BJ (cell line): ENCODE results near the gene SLC12A3. TPM values are rescaled to one million over a fixed set of nuclear protein-coding genes. Genes with fewer than 3 reads are reported as not detected.

Source experiments
- CTCF ChIA-PET: fragments of 350-600 bp; formaldehyde crosslinking; extraction: SDS; loops from one replicate; lab custom pipeline; 2021; ENCODE audit warnings: antibody characterized with exemption, inconsistent platforms; lab: Yijun Ruan, JAX
- POLR2A ChIA-PET: fragments of 300-600 bp; sonication (Branson Sonifier 250); formaldehyde crosslinking; extraction: SDS; loops from one replicate; lab custom pipeline; 2021; ENCODE audit warnings: antibody characterized with exemption; lab: Charles Lee
- DNase-seq: peaks from one replicate; pipeline ENCODE4 v3.0.0-alpha.2; 2011; ENCODE audit warnings: low read depth
- H3K27me3 ChIP-seq: 2 replicates; pipeline ENCODE4 v1.6.0; 2011; ENCODE audit warnings: low read length; ENCODE audit not compliant: control insufficient read depth, insufficient read depth
- H3K36me3 ChIP-seq: 2 replicates; pipeline ENCODE4 v1.5.1; 2011; ENCODE audit warnings: low read length; ENCODE audit not compliant: control insufficient read depth, insufficient read depth
- H3K4me3 ChIP-seq: 2 replicates; pipeline ENCODE4 v1.5.1; 2011; ENCODE audit warnings: low read depth, mild to moderate bottlenecking, control low read depth, low read length
- polyA plus RNA-seq: library from polyadenylated mRNA; depleted of rRNA; stranded (reverse); fragments of >200 nt; gene quantifications from 2 replicates; pipeline ENCODE4 v1.2.3, GENCODE V29; 2011
- TF ChIP-seq, protein P1 (sequence below): IDR thresholded peaks from 2 replicates; pipeline ENCODE4 v1.5.1; 2011; ENCODE audit warnings: low read depth, mild to moderate bottlenecking, control low read depth, inconsistent platforms, low read length, moderate library complexity; ENCODE audit not compliant: insufficient read depth

The SLC12A3 gene
- polyA plus RNA-seq, 1 experiment, result not detected

DNA sequence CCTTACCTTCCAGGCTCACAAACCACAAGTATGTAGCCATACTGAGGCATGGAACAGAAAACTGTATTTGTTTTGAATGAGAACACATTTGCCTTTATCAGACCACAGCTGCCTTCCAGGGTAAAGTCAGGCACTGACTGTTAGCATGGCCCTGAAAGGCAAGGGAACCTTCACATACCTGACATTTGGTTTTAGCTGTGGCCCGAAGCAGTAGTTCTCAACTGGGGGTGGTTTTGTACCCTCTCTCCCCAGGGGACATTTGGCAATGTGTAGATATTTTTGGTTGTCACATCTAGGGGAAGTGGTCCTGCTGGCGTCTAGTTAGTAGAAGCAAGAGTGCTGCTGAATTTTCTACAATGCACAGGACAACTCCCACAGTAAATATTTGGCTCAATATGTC, 76.1 kb downstream of the SLC12A3 start:
- Histone ChIP-seq H3K4me3 (no peak overlapping the region), H3K27me3 (no peaks in the 10 kb centered on the region), H3K36me3 (peaks cover 46% of the 10 kb centered on the region)
- ChIA-PET POLR2A (no interaction called here), CTCF (interaction anchor here (1.0 to 2.2 kb wide), 7 partner anchors 10 to 148 kb away, joined by 3 to 6 read pairs (median 4); no protein-coding TSS in a partner anchor)
- no peak for DNase-seq
- TF ChIP-seq, protein P1, sequence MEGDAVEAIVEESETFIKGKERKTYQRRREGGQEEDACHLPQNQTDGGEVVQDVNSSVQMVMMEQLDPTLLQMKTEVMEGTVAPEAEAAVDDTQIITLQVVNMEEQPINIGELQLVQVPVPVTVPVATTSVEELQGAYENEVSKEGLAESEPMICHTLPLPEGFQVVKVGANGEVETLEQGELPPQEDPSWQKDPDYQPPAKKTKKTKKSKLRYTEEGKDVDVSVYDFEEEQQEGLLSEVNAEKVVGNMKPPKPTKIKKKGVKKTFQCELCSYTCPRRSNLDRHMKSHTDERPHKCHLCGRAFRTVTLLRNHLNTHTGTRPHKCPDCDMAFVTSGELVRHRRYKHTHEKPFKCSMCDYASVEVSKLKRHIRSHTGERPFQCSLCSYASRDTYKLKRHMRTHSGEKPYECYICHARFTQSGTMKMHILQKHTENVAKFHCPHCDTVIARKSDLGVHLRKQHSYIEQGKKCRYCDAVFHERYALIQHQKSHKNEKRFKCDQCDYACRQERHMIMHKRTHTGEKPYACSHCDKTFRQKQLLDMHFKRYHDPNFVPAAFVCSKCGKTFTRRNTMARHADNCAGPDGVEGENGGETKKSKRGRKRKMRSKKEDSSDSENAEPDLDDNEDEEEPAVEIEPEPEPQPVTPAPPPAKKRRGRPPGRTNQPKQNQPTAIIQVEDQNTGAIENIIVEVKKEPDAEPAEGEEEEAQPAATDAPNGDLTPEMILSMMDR, result no peak

- Histone ChIP-seq H3K36me3 (peaks cover 43% of the 10 kb centered on the region), H3K27me3 (no peaks in the 10 kb centered on the region), H3K4me3 (no peak overlapping the region)
- POLR2A ChIA-PET, result no interaction called here
- CTCF ChIA-PET, result interaction anchor here (0.8 to 2.2 kb wide), 8 partner anchors 9 to 149 kb away, joined by 3 to 6 read pairs (median 4); no protein-coding TSS in a partner anchor
- TF ChIP-seq, protein P1, result no peak
- DNase-seq, result no peak
These were observed 76.9 kb downstream of the SLC12A3 start for GRCh38 chr16:56941856-56942331.

DNA sequence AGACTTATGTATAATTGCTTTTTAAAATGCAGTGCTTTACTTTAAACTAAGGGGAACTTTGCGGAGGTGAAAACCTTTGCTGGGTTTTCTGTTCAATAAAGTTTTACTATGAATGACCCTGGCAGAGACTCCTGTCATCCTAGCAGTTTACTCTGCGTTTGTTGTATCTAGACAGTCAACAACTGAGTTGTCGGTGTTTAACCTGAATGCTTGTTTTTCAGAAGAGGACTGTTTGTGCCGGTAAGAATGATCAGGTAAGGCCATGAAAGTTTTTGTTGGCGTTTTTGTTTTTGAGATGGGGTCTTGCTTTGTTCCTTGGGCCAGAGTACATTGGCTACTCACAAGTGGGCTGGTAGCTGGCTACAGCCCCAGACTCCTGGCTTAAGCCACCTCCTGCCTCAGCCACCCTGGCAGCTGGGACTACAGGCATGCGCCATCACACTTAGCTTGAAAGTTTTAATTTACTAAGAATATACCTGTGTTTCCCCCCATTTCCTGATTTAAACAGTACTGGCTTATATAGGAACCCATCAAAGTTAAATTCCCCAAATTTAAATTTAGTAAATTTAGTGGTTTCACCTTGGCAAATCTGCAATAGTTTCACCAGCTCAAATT, 78.9 kb downstream of the SLC12A3 start:
- TF ChIP-seq, protein P1, result no peak
- Histone ChIP-seq H3K4me3 (no peak overlapping the region), H3K36me3 (peaks cover 33% of the 10 kb centered on the region), H3K27me3 (no peaks in the 10 kb centered on the region)
- CTCF ChIA-PET, result interaction anchor here (0.8 to 2.2 kb wide), 4 partner anchors 10 to 149 kb away, joined by 3 to 7 read pairs (median 3); no protein-coding TSS in a partner anchor
- POLR2A ChIA-PET, result interaction anchor here (0.5 kb wide), 1 partner anchor 12 kb away, joined by 3 read pairs; the partner anchor contains the start of gene HERPUD1
- DNase-seq, result no peak

GRCh38 chr16:56944954-56945839, 80.2 kb downstream of the SLC12A3 start:
- no peak overlapping the region for H3K4me3 ChIP-seq
- CTCF ChIA-PET, result interaction anchor here (1.2 to 2.2 kb wide), 4 partner anchors 12 to 152 kb away, joined by 3 to 7 read pairs (median 4); no protein-coding TSS in a partner anchor
- H3K36me3 ChIP-seq, result peaks cover 25% of the 10 kb centered on the region
- DNase-seq, result no peak
- POLR2A ChIA-PET, result no interaction called here
- TF ChIP-seq, protein P1, result no peak
- no peaks in the 10 kb centered on the region for H3K27me3 ChIP-seq
